Stimulated activated naive CD8-positive, alpha-beta T cell treated with anti-CD3 and anti-CD28 coated beads, Interleukin-15, amount 100 ng/mL, for 72 hours (primary cell): ENCODE measurements around the gene CNOT8.
A peak's percentile ranks its signal among the peaks of the same experiment; 100 is the strongest.
"Not testable (repeated sequence)": the region's sequence is repeated elsewhere in the genome, so short reads cannot be mapped to it uniquely, and the experiment has no call there.

Experiments
- ATAC-seq: fragments of 150-1000 bp; cut with Tn5 transposase; 2 replicates; pipeline ENCODE4 v1.10.0; 2021; ENCODE audit warnings: mild to moderate bottlenecking, moderate library complexity
- DNase-seq, 2 donors: peaks; one replicate each; pipeline ENCODE4 v3.0.0; 2021 to 2022
- H3K27ac Mint-ChIP-seq, 2 donors: one replicate each; pipeline ENCODE4 v1.8.0; 2022; ENCODE audit warnings: mild to moderate bottlenecking in 2 of 2, mixed read lengths in 2 of 2, moderate library complexity in 2 of 2
- H3K27me3 Mint-ChIP-seq: one replicate; pipeline ENCODE4 v1.8.0; 2022; ENCODE audit warnings: mixed read lengths
- H3K4me1 Mint-ChIP-seq: one replicate; pipeline ENCODE4 v1.8.0; 2022; ENCODE audit warnings: mild to moderate bottlenecking, mixed read lengths
- H3K4me3 Mint-ChIP-seq, 2 donors: one replicate each; pipeline ENCODE4 v1.8.0; 2022; ENCODE audit warnings: mild to moderate bottlenecking in 2 of 2, mixed read lengths in 2 of 2, moderate library complexity in 1 of 2
- H3K9me3 Mint-ChIP-seq, 2 donors: one replicate each; pipeline ENCODE4 v1.8.0; 2022; ENCODE audit warnings: mixed read lengths in 2 of 2

CNOT8 gene

GRCh38 chr5:154873791-154874331 lies 15.4 kb downstream of the CNOT8 start:
- H3K4me3 Mint-ChIP-seq: no peak overlapping the region
- peak overlapping the region in 1 of 2 donors; percentile 8 for H3K27ac Mint-ChIP-seq
- H3K4me1 Mint-ChIP-seq: no peaks in the 10 kb centered on the region
- H3K9me3 Mint-ChIP-seq: peaks cover 4 to 10% of the 10 kb centered on the region in 2 donors
- no peak for DNase-seq
- H3K27me3 Mint-ChIP-seq: no peaks in the 10 kb centered on the region
- no peak for ATAC-seq

- Mint-ChIP-seq H3K27me3 (no peaks in the 10 kb centered on the region), H3K4me3 (no peak overlapping the region), H3K9me3 (peaks cover 26 to 27% of the 10 kb centered on the region in 2 donors), H3K27ac (peak overlapping the region in 1 of 2 donors; percentile 44), H3K4me1 (no peaks in the 10 kb centered on the region)
- DNase-seq (no peak), ATAC-seq (no peak)
Observed at GRCh38 chr5:154878642-154879335, 20.4 kb downstream of the CNOT8 start.

- Mint-ChIP-seq H3K4me3 (no peak overlapping the region), H3K27me3 (no peaks in the 10 kb centered on the region), H3K9me3 (peaks cover 42 to 56% of the 10 kb centered on the region in 2 donors), H3K27ac (peak overlapping the region in 1 of 2 donors; percentile 51), H3K4me1 (no peaks in the 10 kb centered on the region)
- DNase-seq (no peak), ATAC-seq (no peak)
Observed at GRCh38 chr5:154881986-154882385, 23.6 kb downstream of the CNOT8 start.

GRCh38 chr5:154884424-154884823 lies 26.0 kb downstream of the CNOT8 start:
- DNase-seq: no peak
- H3K27ac Mint-ChIP-seq: no peak overlapping the region
- no peaks in the 10 kb centered on the region for H3K27me3 Mint-ChIP-seq
- no peaks in the 10 kb centered on the region for H3K4me1 Mint-ChIP-seq
- ATAC-seq: no peak
- peaks cover 41 to 58% of the 10 kb centered on the region in 2 donors for H3K9me3 Mint-ChIP-seq
- no peak overlapping the region for H3K4me3 Mint-ChIP-seq

GRCh38 chr5:154885439-154885838 lies 27.0 kb downstream of the CNOT8 start:
- ATAC-seq (no peak), DNase-seq (no peak)
- no peak overlapping the region for H3K4me3 Mint-ChIP-seq
- no peaks in the 10 kb centered on the region for H3K4me1 Mint-ChIP-seq
- no peak overlapping the region for H3K27ac Mint-ChIP-seq
- no peaks in the 10 kb centered on the region for H3K27me3 Mint-ChIP-seq
- peaks cover 33 to 49% of the 10 kb centered on the region in 2 donors for H3K9me3 Mint-ChIP-seq

- no peak overlapping the region for H3K27ac Mint-ChIP-seq
- no peaks in the 10 kb centered on the region for H3K4me1 Mint-ChIP-seq
- ATAC-seq (no peak), DNase-seq (no peak)
- H3K27me3 Mint-ChIP-seq: no peaks in the 10 kb centered on the region
- H3K9me3 Mint-ChIP-seq: peaks cover 8% of the 10 kb centered on the region in 2 donors
- H3K4me3 Mint-ChIP-seq: no peak overlapping the region
Observed at GRCh38 chr5:154892369-154892771, 33.9 kb downstream of the CNOT8 start.

GRCh38 chr5:154893381-154893780 lies 35.0 kb downstream of the CNOT8 start:
- no peak for DNase-seq
- no peaks in the 10 kb centered on the region for H3K27me3 Mint-ChIP-seq
- ATAC-seq: no peak
- no peak overlapping the region for H3K4me3 Mint-ChIP-seq
- H3K4me1 Mint-ChIP-seq: no peaks in the 10 kb centered on the region
- H3K27ac Mint-ChIP-seq: peak overlapping the region in 1 of 2 donors; percentile 54
- H3K9me3 Mint-ChIP-seq: peaks cover under 1% of the 10 kb centered on the region in 2 donors

- no peak overlapping the region for H3K27ac Mint-ChIP-seq
Observed at GRCh38 chr5:154895606-154896561, 37.5 kb downstream of the CNOT8 start.

GRCh38 chr5:154896562-154897165 lies 38.2 kb downstream of the CNOT8 start:
- no peak overlapping the region for H3K27ac Mint-ChIP-seq
- H3K4me3 Mint-ChIP-seq: no peak overlapping the region
- ATAC-seq (no peak), DNase-seq (no peak)
- no peaks in the 10 kb centered on the region for H3K4me1 Mint-ChIP-seq
- H3K9me3 Mint-ChIP-seq: no peaks in the 10 kb centered on the region
- H3K27me3 Mint-ChIP-seq: no peaks in the 10 kb centered on the region

More at GRCh38 chr5:154895606-154896561, 37.5 kb downstream of the CNOT8 start:
- no peaks in the 10 kb centered on the region for H3K27me3 Mint-ChIP-seq
- no peaks in the 10 kb centered on the region for H3K9me3 Mint-ChIP-seq
- DNase-seq (no peak), ATAC-seq (no peak)
- H3K4me3 Mint-ChIP-seq: no peak overlapping the region
- H3K4me1 Mint-ChIP-seq: no peaks in the 10 kb centered on the region

GRCh38 chr5:154898210-154898609 lies 39.8 kb downstream of the CNOT8 start:
- no peaks in the 10 kb centered on the region for H3K4me1 Mint-ChIP-seq
- H3K27ac Mint-ChIP-seq: no peak overlapping the region
- ATAC-seq: no peak
- no peak for DNase-seq
- H3K9me3 Mint-ChIP-seq: no peaks in the 10 kb centered on the region
- no peaks in the 10 kb centered on the region for H3K27me3 Mint-ChIP-seq
- H3K4me3 Mint-ChIP-seq: no peak overlapping the region

- ATAC-seq: no peak
Observed at GRCh38 chr5:154899151-154899816, 40.9 kb downstream of the CNOT8 start.

GRCh38 chr5:154900066-154900465 lies 41.6 kb downstream of the CNOT8 start:
- H3K27me3 Mint-ChIP-seq: no peaks in the 10 kb centered on the region
- H3K4me1 Mint-ChIP-seq: no peaks in the 10 kb centered on the region
- ATAC-seq: no peak
- no peak for DNase-seq
- no peak overlapping the region for H3K27ac Mint-ChIP-seq
- H3K4me3 Mint-ChIP-seq: no peak overlapping the region
- H3K9me3 Mint-ChIP-seq: no peaks in the 10 kb centered on the region

More at GRCh38 chr5:154899151-154899816, 40.9 kb downstream of the CNOT8 start:
- Mint-ChIP-seq H3K9me3 (no peaks in the 10 kb centered on the region), H3K27ac (no peak overlapping the region), H3K27me3 (no peaks in the 10 kb centered on the region), H3K4me3 (no peak overlapping the region), H3K4me1 (no peaks in the 10 kb centered on the region)
- DNase-seq: no peak

- no peaks in the 10 kb centered on the region for H3K27me3 Mint-ChIP-seq
- no peak overlapping the region for H3K4me3 Mint-ChIP-seq
- H3K27ac Mint-ChIP-seq: no peak overlapping the region
- ATAC-seq: no peak
- DNase-seq: no peak
- no peaks in the 10 kb centered on the region for H3K4me1 Mint-ChIP-seq
- no peaks in the 10 kb centered on the region for H3K9me3 Mint-ChIP-seq
Observed at GRCh38 chr5:154901276-154901675, 42.8 kb downstream of the CNOT8 start.

- no peak for ATAC-seq
- H3K9me3 Mint-ChIP-seq: no peaks in the 10 kb centered on the region
- no peak for DNase-seq
- H3K4me3 Mint-ChIP-seq: no peak overlapping the region
- H3K27ac Mint-ChIP-seq: no peak overlapping the region
- H3K4me1 Mint-ChIP-seq: no peaks in the 10 kb centered on the region
- no peaks in the 10 kb centered on the region for H3K27me3 Mint-ChIP-seq
Observed at GRCh38 chr5:154901913-154902312, 43.5 kb downstream of the CNOT8 start.

GRCh38 chr5:154905601-154906000 lies 47.2 kb downstream of the CNOT8 start:
- not testable (repeated sequence) for H3K27me3 Mint-ChIP-seq, DNase-seq, H3K9me3 Mint-ChIP-seq, H3K4me3 Mint-ChIP-seq, H3K4me1 Mint-ChIP-seq, ATAC-seq
- H3K27ac Mint-ChIP-seq: peak overlapping the region in 1 of 2 donors; percentile 95
